ENCODE results near the gene BPIFB4. TPM values are rescaled to one million over a fixed set of nuclear protein-coding genes. Genes with fewer than 3 reads are reported as not detected.
"Not testable (repeated sequence)": the region's sequence is repeated elsewhere in the genome, so short reads cannot be mapped to it uniquely, and the experiment has no call there.

Gene BPIFB4
- total RNA-seq, 1 experiment from 2014 or later: not detected

GRCh38 chr20:33093582-33093981 is 14.1 kb downstream of the BPIFB4 start:
- no peak overlapping the region for H3K27ac ChIP-seq (ENCODE audit: low read depth, low read length, poor library complexity, severe bottlenecking)
- ChIA-PET CTCF (no interaction called here), POLR2A (ENCODE audit: low non-redundant PET) (no interaction called here)
- H3K4me3 ChIP-seq (ENCODE audit: low read depth, low read length, poor library complexity, severe bottlenecking): no peak overlapping the region
- no peaks in the 10 kb centered on the region for H3K9me3 ChIP-seq (ENCODE audit: low read depth, low read length, poor library complexity, severe bottlenecking)
- DNase-seq (ENCODE audit: low spot score): no peak
- no TSS peak for BruUV-seq (replicated peaks)
- H3K27me3 ChIP-seq (replicated peaks; ENCODE audit: insufficient read depth, low read depth, low read length, poor library complexity): peaks cover 9% of the 10 kb centered on the region
- intact Hi-C loops (cut with micrococcal nuclease; ENCODE audit: unreplicated experiment): loop anchor here (10.0 kb wide), 1 partner anchor 201 kb away; no protein-coding TSS in a partner anchor
- no peak for TF ChIP-seq EZH2 (IDR thresholded peaks at IDR 0.05; ENCODE audit: borderline replicate concordance, low read depth, low read length, poor library complexity, severe bottlenecking)
- TF ChIP-seq, protein P1, sequence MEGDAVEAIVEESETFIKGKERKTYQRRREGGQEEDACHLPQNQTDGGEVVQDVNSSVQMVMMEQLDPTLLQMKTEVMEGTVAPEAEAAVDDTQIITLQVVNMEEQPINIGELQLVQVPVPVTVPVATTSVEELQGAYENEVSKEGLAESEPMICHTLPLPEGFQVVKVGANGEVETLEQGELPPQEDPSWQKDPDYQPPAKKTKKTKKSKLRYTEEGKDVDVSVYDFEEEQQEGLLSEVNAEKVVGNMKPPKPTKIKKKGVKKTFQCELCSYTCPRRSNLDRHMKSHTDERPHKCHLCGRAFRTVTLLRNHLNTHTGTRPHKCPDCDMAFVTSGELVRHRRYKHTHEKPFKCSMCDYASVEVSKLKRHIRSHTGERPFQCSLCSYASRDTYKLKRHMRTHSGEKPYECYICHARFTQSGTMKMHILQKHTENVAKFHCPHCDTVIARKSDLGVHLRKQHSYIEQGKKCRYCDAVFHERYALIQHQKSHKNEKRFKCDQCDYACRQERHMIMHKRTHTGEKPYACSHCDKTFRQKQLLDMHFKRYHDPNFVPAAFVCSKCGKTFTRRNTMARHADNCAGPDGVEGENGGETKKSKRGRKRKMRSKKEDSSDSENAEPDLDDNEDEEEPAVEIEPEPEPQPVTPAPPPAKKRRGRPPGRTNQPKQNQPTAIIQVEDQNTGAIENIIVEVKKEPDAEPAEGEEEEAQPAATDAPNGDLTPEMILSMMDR (conservative IDR thresholded peaks at IDR 0.05; ENCODE audit: low read depth, low read length): no peak
- no peaks in the 10 kb centered on the region for H3K4me1 ChIP-seq (ENCODE audit: insufficient read depth, low read length, poor library complexity, severe bottlenecking)
- H3K36me3 ChIP-seq (ENCODE audit: insufficient read depth, low read length, poor library complexity, severe bottlenecking): no peaks in the 10 kb centered on the region

DNA sequence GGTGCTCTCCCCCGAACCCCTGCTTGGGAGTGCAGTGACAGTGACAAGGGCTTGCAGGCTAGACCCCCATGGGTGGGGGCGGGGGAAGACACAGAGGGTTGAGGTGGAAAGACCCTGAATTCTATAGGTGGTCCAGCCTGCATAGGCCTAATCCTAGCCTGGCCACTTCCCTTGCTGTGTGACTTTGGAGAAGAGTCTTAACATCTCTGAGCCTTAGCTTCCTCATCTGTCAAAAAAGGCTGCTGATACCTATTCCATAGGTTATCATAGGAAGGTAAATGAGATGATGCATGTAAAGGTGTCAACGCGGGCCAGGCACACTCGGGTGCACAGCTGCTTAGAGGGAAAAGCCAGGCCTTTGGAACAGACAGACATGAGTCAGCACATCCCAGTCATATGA is 15.8 kb downstream of the BPIFB4 start:
- Histone ChIP-seq H3K4me1 (ENCODE audit: insufficient read depth, low read length, poor library complexity, severe bottlenecking) (no peaks in the 10 kb centered on the region), H3K27ac (ENCODE audit: low read depth, low read length, poor library complexity, severe bottlenecking) (no peak overlapping the region), H3K27me3 (replicated peaks; ENCODE audit: insufficient read depth, low read depth, low read length, poor library complexity) (no peaks in the 10 kb centered on the region), H3K36me3 (ENCODE audit: insufficient read depth, low read length, poor library complexity, severe bottlenecking) (no peaks in the 10 kb centered on the region), H3K4me3 (ENCODE audit: low read depth, low read length, poor library complexity, severe bottlenecking) (no peak overlapping the region), H3K9me3 (ENCODE audit: low read depth, low read length, poor library complexity, severe bottlenecking) (no peaks in the 10 kb centered on the region)
- ChIA-PET POLR2A (ENCODE audit: low non-redundant PET) (no interaction called here), CTCF (interaction anchor here (0.5 kb wide), 1 partner anchor 818 kb away, joined by 5 read pairs; no protein-coding TSS in a partner anchor)
- intact Hi-C loops (cut with micrococcal nuclease; ENCODE audit: unreplicated experiment): loop anchor here (10.0 kb wide), 1 partner anchor 200 kb away; no protein-coding TSS in a partner anchor
- DNase-seq (ENCODE audit: low spot score): no peak
- TF ChIP-seq, protein P1 (conservative IDR thresholded peaks at IDR 0.05; ENCODE audit: low read depth, low read length): no peak
- no peak for TF ChIP-seq EZH2 (IDR thresholded peaks at IDR 0.05; ENCODE audit: borderline replicate concordance, low read depth, low read length, poor library complexity, severe bottlenecking)
- no TSS peak for BruUV-seq (replicated peaks)

DNA sequence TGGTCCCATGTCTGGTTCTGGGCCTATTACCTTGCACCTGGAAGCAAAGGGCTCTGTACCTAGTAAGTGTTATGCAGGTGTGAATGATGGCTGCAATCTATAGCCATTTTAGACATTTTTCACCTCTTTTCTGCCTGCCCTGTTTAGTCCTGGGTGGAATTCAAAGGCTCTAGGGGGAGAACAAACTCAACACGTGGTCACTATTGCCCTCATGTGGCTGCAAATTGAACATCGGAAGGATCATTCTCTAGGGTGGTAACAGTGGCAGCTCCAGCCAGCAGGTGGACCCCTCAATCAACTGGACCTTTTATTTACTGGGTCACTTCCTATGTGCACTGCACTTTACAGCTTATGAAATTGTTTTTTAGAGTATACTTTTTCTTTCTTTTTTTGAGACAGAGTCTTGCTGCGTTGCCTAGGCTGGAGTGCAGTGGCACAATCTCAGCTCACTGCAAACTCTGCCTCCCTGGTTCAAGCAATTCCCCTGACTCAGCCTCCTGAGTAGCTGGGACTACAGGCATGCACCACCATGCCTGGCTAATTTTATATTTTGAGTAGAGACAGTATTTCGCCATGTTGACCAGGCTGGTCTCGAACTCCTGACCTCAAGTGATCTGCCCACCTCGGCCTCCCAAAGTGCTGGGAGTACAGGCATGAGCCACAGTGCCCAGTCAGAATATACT is 16.6 kb downstream of the BPIFB4 start:
- POLR2A ChIA-PET (ENCODE audit: low non-redundant PET); H3K4me1 ChIP-seq (ENCODE audit: insufficient read depth, low read length, poor library complexity, severe bottlenecking); H3K27me3 ChIP-seq (replicated peaks; ENCODE audit: insufficient read depth, low read depth, low read length, poor library complexity); CTCF ChIA-PET; H3K9me3 ChIP-seq (ENCODE audit: low read depth, low read length, poor library complexity, severe bottlenecking); H3K36me3 ChIP-seq (ENCODE audit: insufficient read depth, low read length, poor library complexity, severe bottlenecking); BruUV-seq (replicated peaks); H3K27ac ChIP-seq (ENCODE audit: low read depth, low read length, poor library complexity, severe bottlenecking); H3K4me3 ChIP-seq (ENCODE audit: low read depth, low read length, poor library complexity, severe bottlenecking): not testable (repeated sequence)
- intact Hi-C loops (cut with micrococcal nuclease; ENCODE audit: unreplicated experiment): loop anchor here (2.0 to 10.0 kb wide), 2 partner anchors 193 to 199 kb away; no protein-coding TSS in a partner anchor
- DNase-seq (ENCODE audit: low spot score): peak; percentile 53
- TF ChIP-seq, protein P1 (conservative IDR thresholded peaks at IDR 0.05; ENCODE audit: low read depth, low read length): peak; percentile 61
